Colon (tissue), 2 donors: ENCODE data around the gene KRTAP10-6.
"Not testable (repeated sequence)": the region's sequence is repeated elsewhere in the genome, so short reads cannot be mapped to it uniquely, and the experiment has no call there.

Experiments
- FAIRE-seq: peaks from 2 replicates; lab custom pipeline; 2012; peaks lifted over from hg19 to GRCh38; lab: Jason Lieb, UNC
- donor health status: control.
- donor health status: control.

The KRTAP10-6 gene

DNA sequence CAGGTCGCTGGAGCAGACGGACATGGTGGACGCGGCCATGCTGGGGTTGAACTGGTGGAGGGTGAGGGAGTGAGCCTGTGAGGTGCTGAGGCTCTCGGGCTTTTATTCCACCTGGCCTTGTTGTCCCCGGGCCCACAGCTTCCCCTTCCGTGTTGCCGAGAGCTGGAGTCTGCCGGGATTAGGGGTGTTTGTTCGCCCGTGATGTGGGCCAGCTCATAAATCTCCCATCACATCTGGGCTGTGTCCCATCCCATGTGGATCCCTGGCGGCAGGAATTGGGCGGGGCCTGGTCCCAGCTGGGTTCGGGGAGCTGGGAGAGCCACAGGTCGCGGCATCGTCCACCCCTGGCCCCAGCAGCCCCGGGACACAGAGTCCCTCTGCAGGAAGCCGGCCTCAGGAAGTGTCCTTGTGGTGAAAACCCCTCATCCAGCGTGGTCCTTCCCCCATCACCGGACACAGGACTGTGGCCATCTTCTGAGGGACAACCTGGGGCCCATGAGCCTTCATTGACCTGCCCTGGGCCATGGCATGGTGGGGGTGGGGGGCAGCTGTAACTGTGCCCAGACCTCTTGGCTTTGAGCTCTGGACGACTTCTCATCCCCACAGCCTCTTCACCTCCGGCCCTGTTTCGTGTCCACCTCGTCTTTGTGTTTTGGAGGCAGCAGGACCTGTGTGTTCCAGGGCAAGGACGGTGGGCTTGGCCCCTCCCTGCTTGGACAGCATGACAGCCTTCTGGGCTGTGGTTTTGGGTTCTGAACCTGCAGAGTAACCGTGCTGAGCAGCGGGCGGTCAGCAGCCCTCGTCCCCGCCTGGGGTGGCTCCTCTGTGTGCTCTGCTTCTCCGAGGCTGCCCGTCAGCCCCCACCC, at the start of gene KRTAP10-6:
Gene KRTAP10-6 (minus strand): TSS at position 60 of the 866 bp plus-strand sequence. CDS start 21 bp downstream, at position 39.
- no peak for FAIRE-seq

- FAIRE-seq: no peak
Observed at GRCh38 chr21:44640761-44641160, 48.5 kb upstream of the KRTAP10-6 start.

GRCh38 chr21:44639331-44639655, 47.0 kb upstream of the KRTAP10-6 start:
- no peak for FAIRE-seq

DNA sequence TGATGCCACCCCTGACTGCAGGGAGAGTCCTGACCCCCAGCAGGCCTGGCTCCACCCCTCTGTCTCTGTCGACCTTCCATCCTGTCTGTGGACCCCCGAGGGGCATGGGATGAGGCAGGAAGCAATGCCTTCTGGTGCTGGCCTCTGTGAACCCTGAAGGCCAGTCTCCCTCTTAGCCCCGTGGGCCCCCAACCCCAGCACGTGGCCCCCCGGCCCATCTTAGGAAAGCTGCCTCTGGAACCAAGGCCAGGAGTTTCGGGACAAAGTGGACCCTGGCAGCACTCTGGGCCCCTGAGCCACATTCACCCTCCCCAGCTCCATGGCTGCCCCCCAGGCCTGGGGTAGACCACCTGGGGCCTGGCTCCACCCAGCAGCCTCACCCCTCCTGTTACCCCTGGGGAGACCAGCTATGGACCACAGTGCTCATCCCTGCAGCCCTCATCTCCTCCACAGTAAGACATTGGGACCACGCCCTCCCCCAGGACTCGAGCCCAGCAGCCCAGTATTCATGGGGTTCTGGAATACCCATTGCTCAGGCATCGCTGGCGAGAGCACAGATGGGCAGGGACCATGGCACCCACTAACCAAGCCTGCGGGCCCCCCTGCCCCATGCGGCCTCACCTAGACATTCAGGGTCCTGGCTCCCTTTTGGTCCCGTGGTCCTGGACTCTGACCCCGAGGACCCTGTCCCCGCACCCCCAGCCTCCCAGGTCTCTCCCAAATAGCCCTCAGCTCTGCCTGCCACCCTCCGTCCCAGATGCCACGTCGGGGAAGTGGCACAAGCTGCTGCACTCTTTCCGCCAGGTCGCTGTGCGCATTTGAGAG, 46.4 kb upstream of the KRTAP10-6 start:
- not testable (repeated sequence) for FAIRE-seq

DNA sequence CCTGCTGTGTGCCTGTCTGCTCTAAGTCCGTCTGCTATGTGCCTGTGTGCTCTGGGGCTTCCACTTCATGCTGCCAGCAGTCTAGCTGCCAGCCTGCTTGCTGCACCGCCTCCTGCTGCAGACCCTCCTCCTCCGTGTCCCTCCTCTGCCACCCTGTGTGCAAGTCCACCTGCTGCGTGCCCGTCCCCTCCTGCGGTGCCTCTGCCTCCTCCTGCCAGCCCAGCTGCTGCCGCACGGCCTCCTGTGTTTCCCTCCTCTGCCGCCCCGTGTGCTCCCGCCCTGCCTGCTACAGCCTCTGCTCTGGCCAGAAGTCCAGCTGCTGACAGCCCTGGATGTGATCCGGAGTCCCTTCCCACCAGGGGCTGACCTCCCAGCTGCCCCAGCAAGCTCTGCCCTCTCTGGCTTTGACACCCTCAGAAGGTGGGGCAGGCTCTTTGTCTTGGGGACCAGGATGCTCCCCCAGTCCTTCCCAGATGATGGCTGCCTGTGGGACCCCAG, 45.6 kb upstream of the KRTAP10-6 start:
- FAIRE-seq: not testable (repeated sequence)

DNA sequence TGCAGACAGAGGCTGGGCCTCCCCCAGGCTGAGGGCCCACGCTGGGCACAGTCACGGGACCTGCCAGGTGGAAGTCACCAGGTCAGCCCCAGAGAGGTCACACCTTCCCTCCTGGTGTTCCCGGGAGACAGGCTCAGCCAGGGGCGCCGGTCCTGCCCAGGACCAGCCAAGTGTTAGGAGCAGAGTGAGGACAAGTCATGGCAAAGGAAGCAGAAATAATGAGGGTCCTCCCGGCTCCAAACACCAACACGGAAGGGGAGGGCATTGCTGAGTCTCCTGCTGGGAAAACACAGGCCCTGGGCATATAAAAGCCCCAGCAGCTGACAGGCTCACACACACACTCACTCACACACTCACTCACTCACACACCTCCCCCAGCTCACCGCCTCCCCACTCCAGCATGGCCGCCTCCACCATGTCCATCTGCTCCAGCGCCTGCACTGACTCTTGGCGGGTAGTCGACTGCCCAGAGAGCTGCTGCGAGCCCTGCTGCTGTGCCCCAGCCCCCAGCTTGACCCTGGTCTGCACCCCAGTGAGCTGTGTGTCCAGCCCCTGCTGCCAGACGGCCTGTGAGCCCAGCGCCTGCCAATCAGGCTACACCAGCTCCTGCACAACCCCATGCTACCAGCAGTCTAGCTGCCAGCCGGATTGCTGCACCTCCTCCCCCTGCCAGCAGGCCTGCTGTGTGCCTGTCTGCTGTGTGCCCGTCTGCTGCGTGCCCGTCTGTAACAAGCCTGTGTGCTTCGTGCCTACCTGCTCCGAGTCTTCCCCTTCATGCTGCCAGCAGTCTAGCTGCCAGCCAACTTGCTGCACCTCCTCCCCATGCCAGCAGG, 44.9 kb upstream of the KRTAP10-6 start, which contains the start of gene KRTAP10-10:
Gene KRTAP10-10 (plus strand): TSS at position 339 of the 833 bp plus-strand sequence. CDS start 62 bp downstream, at position 401.
- FAIRE-seq: no peak

DNA sequence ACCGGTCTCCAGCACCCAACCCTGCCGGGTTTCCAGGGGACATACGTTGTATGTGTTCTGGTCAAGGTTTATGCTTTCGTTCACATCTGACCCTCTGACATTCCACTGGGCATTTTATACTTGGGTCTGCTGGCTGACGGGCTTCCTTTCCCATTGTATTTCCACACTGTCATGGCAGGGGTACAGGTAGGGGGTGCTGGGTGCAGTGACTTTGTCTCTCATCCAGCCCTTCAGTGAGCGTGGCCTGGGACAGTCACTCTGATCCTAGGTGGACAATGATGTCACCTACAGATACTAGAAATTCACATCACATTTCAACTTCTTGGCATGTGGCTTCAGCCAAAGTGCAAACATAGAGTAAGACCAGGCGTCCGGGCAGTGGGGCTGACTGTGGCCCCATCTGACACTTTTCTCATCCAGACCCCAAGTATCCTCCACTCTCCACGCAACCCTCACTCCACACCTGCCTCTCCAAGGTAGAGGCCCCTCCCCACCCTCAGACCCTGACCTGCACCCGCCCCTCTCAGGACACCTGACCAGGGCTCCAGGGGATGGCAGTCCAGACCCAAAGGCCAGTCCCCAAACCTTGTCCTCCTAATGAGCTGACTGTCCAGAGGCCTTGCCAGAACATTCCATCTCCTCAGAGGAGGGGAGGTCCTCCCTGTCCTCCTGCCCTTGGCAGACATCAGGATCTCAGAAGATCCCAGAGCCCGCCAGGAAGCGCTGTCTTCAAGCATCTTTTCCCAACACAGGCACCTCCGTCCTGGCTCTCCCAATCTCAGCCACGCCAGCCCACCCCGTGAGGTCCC, 44.1 kb upstream of the KRTAP10-6 start:
- no peak for FAIRE-seq

- no peak for FAIRE-seq
Observed at GRCh38 chr21:44632067-44632466, 39.8 kb upstream of the KRTAP10-6 start.

DNA sequence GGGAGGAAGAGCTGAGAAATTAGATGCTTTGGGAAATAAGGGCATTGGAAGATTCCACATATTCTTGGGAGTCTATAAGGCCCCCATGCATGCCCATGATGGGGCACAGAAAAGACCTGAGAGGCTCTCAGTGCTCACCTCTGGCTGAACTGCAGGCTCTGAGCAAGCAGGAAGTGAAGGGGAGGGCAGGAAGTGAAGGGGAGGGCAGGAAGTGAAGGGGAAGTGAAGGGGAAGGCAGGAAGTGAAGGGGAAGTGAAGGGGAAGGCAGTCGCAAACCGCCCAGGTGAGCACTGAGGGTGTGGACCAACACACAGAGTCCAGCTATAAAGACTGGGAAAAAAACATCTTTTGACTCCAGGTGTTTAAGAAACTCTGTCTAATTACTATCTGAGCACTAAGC, 38.1 kb upstream of the KRTAP10-6 start:
- FAIRE-seq: no peak

- no peak for FAIRE-seq
Observed at GRCh38 chr21:44628707-44629391, 36.5 kb upstream of the KRTAP10-6 start.

DNA sequence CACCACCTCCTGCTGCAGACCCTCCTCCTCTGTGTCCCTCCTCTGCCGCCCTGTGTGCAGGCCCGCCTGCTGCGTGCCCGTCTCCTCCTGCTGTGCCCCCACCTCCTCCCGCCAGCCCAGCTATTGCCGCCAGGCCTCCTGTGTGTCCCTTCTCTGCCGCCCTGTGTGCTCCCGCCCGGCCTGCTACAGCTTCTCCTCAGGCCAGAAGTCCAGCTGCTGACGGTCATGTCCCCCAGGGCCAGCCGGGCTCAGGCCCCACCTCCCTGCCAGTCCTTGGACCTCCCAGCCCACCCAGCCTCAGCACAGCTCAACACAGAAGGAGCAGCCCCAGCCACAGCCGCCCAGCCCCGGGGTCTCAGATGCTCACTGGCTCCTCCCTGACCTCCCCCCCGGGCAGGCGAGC, 35.5 kb upstream of the KRTAP10-6 start:
- FAIRE-seq: not testable (repeated sequence)

DNA sequence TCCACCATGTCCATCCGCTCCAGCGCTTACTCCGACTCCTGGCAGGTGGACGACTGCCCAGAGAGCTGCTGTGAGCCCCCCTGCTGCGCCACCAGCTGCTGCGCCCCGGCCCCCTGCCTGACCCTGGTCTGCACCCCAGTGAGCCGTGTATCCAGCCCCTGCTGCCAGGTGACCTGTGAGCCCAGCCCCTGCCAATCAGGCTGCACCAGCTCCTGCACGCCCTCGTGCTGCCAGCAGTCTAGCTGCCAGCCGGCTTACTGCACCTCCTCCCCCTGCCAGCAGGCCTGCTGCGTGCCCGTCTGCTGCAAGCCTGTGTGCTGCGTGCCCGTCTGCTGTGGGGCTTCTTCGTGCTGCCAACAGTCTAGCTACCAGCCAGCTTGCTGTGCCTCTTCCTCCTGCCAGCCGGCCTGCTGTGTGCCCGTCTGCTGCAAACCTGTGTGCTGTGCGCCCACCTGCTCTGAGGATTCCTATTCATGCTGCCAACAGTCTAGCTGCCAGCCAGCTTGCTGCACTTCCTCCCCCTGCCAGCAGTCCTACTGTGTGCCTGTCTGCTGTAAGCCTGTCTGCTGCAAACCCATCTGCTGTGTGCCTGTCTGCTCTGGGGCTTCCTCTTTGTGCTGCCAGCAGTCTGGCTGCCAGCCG, 35.0 kb upstream of the KRTAP10-6 start:
- not testable (repeated sequence) for FAIRE-seq

DNA sequence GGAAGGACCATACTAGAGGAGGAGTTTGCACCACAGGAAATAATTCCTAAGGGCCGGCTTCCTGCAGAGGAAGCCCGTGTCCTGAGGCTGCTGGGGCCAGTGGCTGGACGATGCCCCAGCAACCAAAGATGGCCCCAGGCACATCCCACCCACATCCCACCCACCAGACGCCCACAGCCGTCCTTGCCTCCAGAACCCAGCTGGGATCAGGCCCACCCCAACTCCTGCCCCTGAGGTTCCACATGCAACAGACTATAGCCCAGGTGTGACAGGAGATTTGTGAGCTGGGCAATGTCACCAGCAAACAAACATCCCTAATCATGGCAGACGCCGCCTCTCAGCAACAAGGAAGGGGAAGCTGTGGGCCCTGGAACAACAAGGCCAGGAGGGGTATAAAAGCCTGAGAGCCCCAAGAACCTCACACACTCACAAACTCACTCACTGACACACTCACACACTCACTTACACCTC, 34.4 kb upstream of the KRTAP10-6 start, which contains the start of gene KRTAP10-9:
Gene KRTAP10-9 (plus strand): TSS at position 421 of the 471 bp plus-strand sequence. CDS start 79 bp downstream, outside the sequence.
- FAIRE-seq: no peak

- FAIRE-seq: no peak
Observed at GRCh38 chr21:44626262-44626661, 34.0 kb upstream of the KRTAP10-6 start.

DNA sequence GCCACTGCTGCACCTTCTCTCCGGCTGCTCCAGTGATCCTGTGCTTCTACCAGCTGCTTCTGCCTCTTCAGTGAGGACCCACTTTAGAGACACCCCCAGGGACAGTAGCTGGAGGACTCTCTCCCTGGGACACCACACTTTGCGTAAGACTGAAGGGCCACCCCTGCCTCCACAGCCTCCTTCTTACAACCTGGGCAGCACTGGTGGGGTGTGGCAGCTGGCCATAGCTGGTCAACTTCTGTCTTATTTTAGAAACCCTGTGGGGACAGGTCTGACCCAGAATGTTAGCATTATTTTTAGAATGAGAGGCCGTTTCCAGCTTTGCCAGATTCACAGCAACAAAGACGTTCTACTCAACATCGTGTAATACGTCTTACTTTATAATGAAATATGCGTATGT, 33.5 kb upstream of the KRTAP10-6 start:
- FAIRE-seq: no peak

- no peak for FAIRE-seq
Observed at GRCh38 chr21:44623575-44623974, 31.3 kb upstream of the KRTAP10-6 start.

DNA sequence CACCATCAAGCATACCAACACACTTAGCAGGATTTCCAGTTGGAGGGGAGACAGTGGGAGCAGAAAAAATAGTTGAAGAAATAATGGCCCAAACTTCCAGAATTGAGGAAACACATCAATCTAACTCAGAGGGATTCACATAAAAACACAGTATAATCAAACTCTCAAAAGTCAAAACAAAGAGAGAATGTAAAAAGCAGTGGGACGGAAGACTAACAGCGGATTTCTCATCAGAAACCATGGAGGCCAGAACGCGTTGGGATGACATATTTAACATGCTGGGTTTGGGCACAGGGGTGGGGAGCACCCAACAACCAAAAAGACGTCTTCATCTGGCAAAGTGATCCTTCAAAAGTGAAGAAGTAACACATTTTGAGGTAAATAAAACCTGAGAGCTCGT, 27.6 kb upstream of the KRTAP10-6 start:
- no peak for FAIRE-seq

DNA sequence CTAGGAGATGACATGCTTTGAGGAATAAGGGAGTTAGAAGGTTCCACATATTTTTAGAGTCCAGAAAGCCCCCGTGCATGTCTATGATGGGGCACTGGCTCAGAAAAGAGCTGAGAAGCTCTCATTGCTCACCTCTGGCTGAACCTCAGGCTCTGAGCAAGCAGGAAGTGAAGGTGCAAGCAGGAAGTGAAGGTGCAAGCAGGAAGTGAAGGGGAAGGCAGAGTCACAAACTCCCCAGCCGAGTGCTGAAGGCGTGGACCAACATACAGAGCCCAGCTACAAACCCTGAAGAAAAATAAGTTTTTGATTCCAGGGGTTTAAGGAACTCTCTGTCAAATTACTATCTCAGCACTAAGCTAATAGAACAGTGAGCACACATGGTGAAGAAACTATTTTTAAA, 26.6 kb upstream of the KRTAP10-6 start:
- FAIRE-seq: no peak

DNA sequence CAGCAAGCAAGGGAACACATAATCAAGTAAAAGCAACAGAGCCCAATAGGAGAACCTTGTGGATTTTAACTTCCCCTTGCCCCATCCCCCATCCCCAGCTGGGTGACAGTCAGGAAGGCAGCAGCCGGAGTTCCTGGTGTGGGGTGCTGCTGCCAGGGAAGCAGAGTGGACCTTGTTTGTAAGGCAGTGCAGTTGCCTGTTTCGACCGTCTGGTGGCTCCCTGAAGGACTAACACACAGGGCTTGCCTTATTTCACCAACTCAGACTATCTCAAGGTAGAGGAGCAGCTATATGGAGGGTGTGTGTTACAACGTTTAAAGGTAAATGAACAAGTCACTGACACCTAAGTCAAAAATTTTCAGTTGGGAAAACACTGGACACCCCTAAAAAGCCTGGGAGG, 26.2 kb upstream of the KRTAP10-6 start:
- FAIRE-seq: no peak

DNA sequence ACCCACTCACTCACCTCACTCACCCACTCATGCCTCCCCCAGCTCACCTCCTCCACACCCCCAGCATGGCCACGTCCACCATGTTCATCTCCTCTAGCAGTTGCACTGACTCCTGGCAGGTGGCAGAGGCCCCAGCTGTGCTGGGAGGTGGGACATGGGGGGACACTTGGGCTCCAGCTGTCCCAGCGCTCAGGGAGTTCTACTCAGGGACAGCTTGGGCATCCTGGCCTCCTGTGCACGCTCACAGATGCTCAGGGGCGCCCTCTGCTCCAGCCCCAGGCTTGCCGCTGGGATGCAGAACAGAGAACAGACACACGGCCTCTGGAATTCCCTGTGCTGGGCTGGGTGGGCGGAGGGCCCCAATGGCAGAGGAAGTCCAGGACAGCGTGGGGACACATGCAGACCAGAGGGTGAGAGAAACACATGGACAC, 24.8 kb upstream of the KRTAP10-6 start:
- FAIRE-seq: no peak
